Hepatocyte (in vitro differentiated cells): Measurements from ENCODE around the gene PTPN1.

Source experiments
- CTCF ChIP-seq: fragments of 200-600 bp; sonication (generic); IDR thresholded peaks from 2 replicates; pipeline ENCODE4 v1.5.1; 2016; ENCODE audit warnings: antibody characterized with exemption, mild to moderate bottlenecking; ENCODE audit not compliant: poor library complexity
- EZH2 ChIP-seq: fragments of 200-600 bp; sonication (generic); IDR thresholded peaks from 2 replicates; pipeline ENCODE4 v1.6.1; 2016; ENCODE audit warnings: antibody characterized with exemption, mild to moderate bottlenecking, borderline replicate concordance
- EZH2phosphoT487 ChIP-seq: fragments of 200-600 bp; sonication (generic); IDR thresholded peaks from one replicate; pipeline ENCODE4 v1.6.1; 2018; ENCODE audit warnings: antibody characterized with exemption, mild to moderate bottlenecking, low read depth, moderate library complexity; ENCODE audit not compliant: unreplicated experiment, severe bottlenecking

DNA sequence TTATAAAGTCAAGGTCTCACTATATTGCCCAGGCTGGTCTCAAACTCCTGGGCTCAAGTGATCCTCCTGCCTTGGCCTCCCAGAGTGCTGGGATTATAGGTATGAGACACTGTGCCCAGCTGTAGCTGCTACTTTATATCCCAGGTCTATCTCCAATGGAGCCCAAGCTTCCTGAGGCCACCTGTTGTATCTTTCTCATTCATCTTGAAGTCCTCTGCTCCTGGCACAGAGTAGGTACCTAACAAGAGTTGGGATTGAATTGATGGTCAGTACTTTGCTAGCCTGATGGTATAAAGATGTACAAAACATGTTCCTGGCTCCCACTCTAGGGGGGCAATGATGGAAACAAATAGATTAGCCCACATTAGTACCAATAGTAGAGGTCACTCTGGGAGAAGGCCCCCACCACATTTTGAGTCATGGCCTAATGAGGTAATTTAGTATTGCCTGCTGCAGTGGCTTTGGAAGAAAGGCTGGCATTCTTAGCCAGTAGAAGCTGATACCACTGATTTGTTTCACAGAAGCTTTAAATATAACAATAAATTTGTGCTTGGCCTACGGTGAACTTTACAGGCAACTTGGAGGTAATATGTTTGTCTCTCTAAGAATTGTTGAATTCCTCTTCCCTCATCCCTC is 5.4 kb downstream of the PTPN1 start:
- TF ChIP-seq CTCF: no peak
- no peak for TF ChIP-seq EZH2
- no peak for TF ChIP-seq EZH2phosphoT487
